ENCODE data around the gene BMP7.
A peak's percentile ranks its signal among the peaks of the same experiment; 100 is the strongest.

BMP7 gene

DNA sequence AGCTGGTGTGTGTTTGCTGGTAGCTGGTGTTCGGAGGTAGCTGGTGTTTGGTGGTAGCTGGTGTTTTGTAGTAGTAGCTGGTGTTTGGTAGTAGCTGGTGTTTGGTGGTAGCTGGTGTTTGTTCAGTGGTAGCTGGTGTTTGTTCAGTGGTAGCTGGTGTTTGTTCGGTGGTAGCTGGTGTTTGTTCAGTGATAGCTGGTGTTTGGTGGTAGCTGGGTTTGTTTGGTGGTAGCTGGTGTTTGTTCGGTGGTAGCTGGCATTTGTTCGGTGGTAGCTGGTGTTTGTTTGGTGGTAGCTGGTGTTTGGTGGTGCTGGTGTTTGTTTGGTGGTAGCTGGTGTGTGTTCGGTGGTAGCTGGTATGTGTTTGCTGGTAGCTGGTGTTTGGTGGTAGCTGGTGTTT lies 48.0 kb downstream of the BMP7 start:
- CTCF ChIA-PET, result interaction anchor here (0.7 kb wide), 1 partner anchor 59 kb away, joined by 4 read pairs; no protein-coding TSS in a partner anchor
- no peaks in the 10 kb centered on the region for H3K9me3 ChIP-seq (ENCODE audit: control insufficient read depth, insufficient read depth, low read depth, low read length)
- no peak overlapping the region for H3K27ac ChIP-seq (ENCODE audit: extremely low read depth, low read depth, low read length)
- no peak overlapping the region for H3K4me3 ChIP-seq (ENCODE audit: low read depth, low read length)
- POLR2A ChIA-PET, result interaction anchor here (1.1 kb wide), 1 partner anchor 47 kb away, joined by 3 read pairs; no protein-coding TSS in a partner anchor
- TF ChIP-seq FEZF1 (tag by site-specific recombination; IDR thresholded peaks at IDR 0.05), result no peak
- TF ChIP-seq ZNF239 (tag by site-specific recombination; IDR thresholded peaks at IDR 0.05), result no peak
- no peak for TF ChIP-seq BCL11A (tag by site-specific recombination; IDR thresholded peaks at IDR 0.05; ENCODE audit: low read depth)
- TF ChIP-seq ZNF621 (tag by site-specific recombination; IDR thresholded peaks at IDR 0.05), result no peak
- TF ChIP-seq ZNF777 (tag by site-specific recombination; IDR thresholded peaks at IDR 0.05; ENCODE audit: borderline replicate concordance), result no peak
- H3K4me1 ChIP-seq (ENCODE audit: control insufficient read depth, insufficient read depth, low read length), result no peaks in the 10 kb centered on the region
- peaks cover 6 to 16% of the 10 kb centered on the region in 2 experiments; a peak in 2 of 3 replicates for H3K36me3 ChIP-seq (ENCODE audit: control insufficient read depth in 2 of 2, insufficient read depth in 1 of 2, low read length in 2 of 2)

GRCh38 chr20:57217802-57218201 lies 48.6 kb downstream of the BMP7 start:
- no peak overlapping the region for H3K27ac ChIP-seq (ENCODE audit: extremely low read depth, low read depth, low read length)
- H3K4me1 ChIP-seq (ENCODE audit: control insufficient read depth, insufficient read depth, low read length), result no peaks in the 10 kb centered on the region
- no peaks in the 10 kb centered on the region for H3K9me3 ChIP-seq (ENCODE audit: control insufficient read depth, insufficient read depth, low read depth, low read length)
- TF ChIP-seq, protein P1, sequence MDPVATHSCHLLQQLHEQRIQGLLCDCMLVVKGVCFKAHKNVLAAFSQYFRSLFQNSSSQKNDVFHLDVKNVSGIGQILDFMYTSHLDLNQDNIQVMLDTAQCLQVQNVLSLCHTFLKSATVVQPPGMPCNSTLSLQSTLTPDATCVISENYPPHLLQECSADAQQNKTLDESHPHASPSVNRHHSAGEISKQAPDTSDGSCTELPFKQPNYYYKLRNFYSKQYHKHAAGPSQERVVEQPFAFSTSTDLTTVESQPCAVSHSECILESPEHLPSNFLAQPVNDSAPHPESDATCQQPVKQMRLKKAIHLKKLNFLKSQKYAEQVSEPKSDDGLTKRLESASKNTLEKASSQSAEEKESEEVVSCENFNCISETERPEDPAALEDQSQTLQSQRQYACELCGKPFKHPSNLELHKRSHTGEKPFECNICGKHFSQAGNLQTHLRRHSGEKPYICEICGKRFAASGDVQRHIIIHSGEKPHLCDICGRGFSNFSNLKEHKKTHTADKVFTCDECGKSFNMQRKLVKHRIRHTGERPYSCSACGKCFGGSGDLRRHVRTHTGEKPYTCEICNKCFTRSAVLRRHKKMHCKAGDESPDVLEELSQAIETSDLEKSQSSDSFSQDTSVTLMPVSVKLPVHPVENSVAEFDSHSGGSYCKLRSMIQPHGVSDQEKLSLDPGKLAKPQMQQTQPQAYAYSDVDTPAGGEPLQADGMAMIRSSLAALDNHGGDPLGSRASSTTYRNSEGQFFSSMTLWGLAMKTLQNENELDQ (tag by site-specific recombination; IDR thresholded peaks at IDR 0.05; ENCODE audit: low read depth), result no peak
- TF ChIP-seq ZNF558 (tag by site-specific recombination; IDR thresholded peaks at IDR 0.05), result 0 out of 2 replicates have a peak, but pooled peaks have one; percentile 46
- ChIA-PET POLR2A (interaction anchor here (1.1 kb wide), 1 partner anchor 48 kb away, joined by 3 read pairs; no protein-coding TSS in a partner anchor), CTCF (no interaction called here)
- no peak overlapping the region for H3K4me3 ChIP-seq (ENCODE audit: low read depth, low read length)
- H3K36me3 ChIP-seq (ENCODE audit: control insufficient read depth in 2 of 2, insufficient read depth in 1 of 2, low read length in 2 of 2), result peaks cover 6 to 15% of the 10 kb centered on the region in 2 experiments; a peak in 2 of 3 replicates

- POLR2A ChIA-PET, result no interaction called here
- Histone ChIP-seq H3K4me1 (ENCODE audit: control insufficient read depth, insufficient read depth, low read length) (no peaks in the 10 kb centered on the region), H3K4me3 (ENCODE audit: low read depth, low read length) (no peak overlapping the region), H3K36me3 (ENCODE audit: control insufficient read depth in 2 of 2, insufficient read depth in 1 of 2, low read length in 2 of 2) (peaks cover 6 to 15% of the 10 kb centered on the region in 2 experiments; a peak in 2 of 3 replicates), H3K27ac (ENCODE audit: extremely low read depth, low read depth, low read length) (no peak overlapping the region), H3K9me3 (ENCODE audit: control insufficient read depth, insufficient read depth, low read depth, low read length) (no peaks in the 10 kb centered on the region)
- TF ChIP-seq KLF7 (tag by site-specific recombination; IDR thresholded peaks at IDR 0.05; ENCODE audit: borderline replicate concordance), result no peak
- TF ChIP-seq ZBTB6 (tag by site-specific recombination; IDR thresholded peaks at IDR 0.05), result no peak
- no peak for TF ChIP-seq ZNF324 (tag by site-specific recombination; IDR thresholded peaks at IDR 0.05)
- TF ChIP-seq, protein P1 (tag by site-specific recombination; IDR thresholded peaks at IDR 0.05; ENCODE audit: low read depth), result no peak
- TF ChIP-seq ZIC2 (tag by site-specific recombination; IDR thresholded peaks at IDR 0.05), result peak; percentile 58
- peak; percentile 84 for TF ChIP-seq REST (tag by site-specific recombination; IDR thresholded peaks at IDR 0.05)
- CTCF ChIA-PET, result no interaction called here
Observed at GRCh38 chr20:57216669-57217068, 49.8 kb downstream of the BMP7 start.
